Measurements from ENCODE around the gene TCEANC2. TPM values are rescaled to one million over a fixed set of nuclear protein-coding genes. Genes with fewer than 3 reads are reported as not detected.

The TCEANC2 gene
- total and polyA plus RNA-seq, 7 experiments from 2014 or later = 6.3 to 15.1 (median 9.3) TPM

DNA sequence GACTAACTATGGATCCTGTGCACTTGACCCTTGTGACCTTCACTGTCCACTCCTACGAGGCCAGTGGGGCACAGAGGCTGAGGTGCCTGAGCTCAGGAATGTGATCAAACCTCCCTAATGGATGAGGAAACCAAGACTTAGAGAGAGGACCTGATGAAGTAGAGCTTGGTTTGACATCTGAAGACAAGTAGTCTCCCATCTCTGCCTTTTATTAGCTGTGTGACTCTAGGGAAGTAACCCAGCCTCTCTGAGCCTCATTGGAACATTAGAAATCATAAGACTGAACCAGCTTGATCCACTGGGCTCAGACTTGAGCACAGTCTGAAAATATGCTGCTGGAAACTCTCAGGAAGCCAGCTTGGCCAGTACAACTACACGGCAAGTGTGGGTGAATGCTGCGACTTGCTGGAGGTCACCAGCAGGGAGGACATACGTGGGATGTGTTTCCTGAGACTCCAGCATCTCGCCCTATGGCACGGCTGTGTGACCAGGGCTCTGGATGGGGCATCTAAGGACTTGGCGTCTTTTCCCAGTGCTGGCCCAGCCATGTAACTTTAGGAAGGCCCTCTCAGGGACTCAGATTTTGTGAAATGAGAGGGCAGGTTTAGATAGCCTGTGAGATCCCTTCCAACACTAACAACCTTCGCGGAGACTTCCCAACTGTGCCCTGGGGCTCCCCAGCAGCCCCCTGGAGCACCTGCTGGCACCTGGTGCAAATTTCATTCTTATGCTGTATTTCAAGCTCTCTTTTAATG is 88.9 kb downstream of the TCEANC2 start:
- H3K4me1 ChIP-seq (ENCODE audit: control insufficient read depth in 2 of 2, insufficient read depth in 2 of 2, low read length in 2 of 2) = no peaks in the 10 kb centered on the region
- Mint-ChIP-seq H3K36me3 (no peaks in the 10 kb centered on the region), H3K27me3 (no peaks in the 10 kb centered on the region), H3K4me3 (no peak overlapping the region), H3K27ac (no peak overlapping the region), H3K9me3 (no peaks in the 10 kb centered on the region), H3K4me1 (no peaks in the 10 kb centered on the region)
- POLR2A ChIA-PET = no interaction called here
- H3K27me3 ChIP-seq (ENCODE audit: control insufficient read depth in 2 of 2, insufficient read depth in 2 of 2, low read length in 2 of 2) = no peaks in the 10 kb centered on the region
- no peak overlapping the region for H3K4me3 ChIP-seq (ENCODE audit: low read length)
- intact Hi-C loops (cut with micrococcal nuclease) = no loop called here
- no peaks in the 10 kb centered on the region for H3K9me3 ChIP-seq (ENCODE audit: control insufficient read depth in 2 of 3, low read length in 3 of 3)
- DNase-seq = no peak
- no peak for ATAC-seq
- CTCF ChIA-PET = interaction anchor here (0.7 kb wide), 1 partner anchor 18 kb away, joined by 3 read pairs; no protein-coding TSS in a partner anchor
- H3K27ac ChIP-seq (ENCODE audit: low read depth, low read length) = no peak overlapping the region
- no peaks in the 10 kb centered on the region for H3K36me3 ChIP-seq (ENCODE audit: control insufficient read depth in 2 of 3, insufficient read depth in 3 of 3, low read length in 3 of 3)

DNA sequence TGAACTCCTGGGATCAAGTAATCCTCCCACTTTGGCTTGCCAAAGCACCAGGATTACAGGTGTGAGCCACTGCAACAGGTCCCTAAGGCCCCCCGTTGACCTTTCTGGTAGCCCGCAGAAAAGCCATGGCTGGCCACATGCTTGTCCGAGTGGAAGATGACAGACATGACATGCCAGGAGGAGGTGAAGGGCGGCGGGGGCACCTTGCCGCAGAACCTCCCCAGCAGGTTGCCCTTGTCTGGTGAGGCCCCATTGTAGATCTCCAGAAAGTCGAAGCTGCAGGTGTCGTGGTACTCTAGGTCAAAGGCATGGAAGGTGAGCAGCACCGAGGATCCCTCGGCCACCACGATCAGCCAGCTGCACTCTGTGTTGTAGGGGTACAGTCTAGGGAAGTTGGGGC is 91.0 kb downstream of the TCEANC2 start:
- Mint-ChIP-seq H3K4me1 (no peaks in the 10 kb centered on the region), H3K9me3 (no peaks in the 10 kb centered on the region), H3K4me3 (no peak overlapping the region), H3K27me3 (no peaks in the 10 kb centered on the region), H3K36me3 (no peaks in the 10 kb centered on the region), H3K27ac (no peak overlapping the region)
- no peaks in the 10 kb centered on the region for H3K9me3 ChIP-seq (ENCODE audit: control insufficient read depth in 2 of 3, low read length in 3 of 3)
- H3K36me3 ChIP-seq (ENCODE audit: control insufficient read depth in 2 of 3, insufficient read depth in 3 of 3, low read length in 3 of 3) = no peaks in the 10 kb centered on the region
- H3K4me3 ChIP-seq (ENCODE audit: low read length) = no peak overlapping the region
- no peaks in the 10 kb centered on the region for H3K4me1 ChIP-seq (ENCODE audit: control insufficient read depth in 2 of 2, insufficient read depth in 2 of 2, low read length in 2 of 2)
- DNase-seq (no peak), ATAC-seq (no peak)
- CTCF ChIA-PET = no interaction called here
- no peak overlapping the region for H3K27ac ChIP-seq (ENCODE audit: low read depth, low read length)
- no peaks in the 10 kb centered on the region for H3K27me3 ChIP-seq (ENCODE audit: control insufficient read depth in 2 of 2, insufficient read depth in 2 of 2, low read length in 2 of 2)
- POLR2A ChIA-PET = interaction anchor here (0.6 kb wide), 1 partner anchor 29 kb away, joined by 3 read pairs; no protein-coding TSS in a partner anchor
- intact Hi-C loops (cut with micrococcal nuclease) = no loop called here

DNA sequence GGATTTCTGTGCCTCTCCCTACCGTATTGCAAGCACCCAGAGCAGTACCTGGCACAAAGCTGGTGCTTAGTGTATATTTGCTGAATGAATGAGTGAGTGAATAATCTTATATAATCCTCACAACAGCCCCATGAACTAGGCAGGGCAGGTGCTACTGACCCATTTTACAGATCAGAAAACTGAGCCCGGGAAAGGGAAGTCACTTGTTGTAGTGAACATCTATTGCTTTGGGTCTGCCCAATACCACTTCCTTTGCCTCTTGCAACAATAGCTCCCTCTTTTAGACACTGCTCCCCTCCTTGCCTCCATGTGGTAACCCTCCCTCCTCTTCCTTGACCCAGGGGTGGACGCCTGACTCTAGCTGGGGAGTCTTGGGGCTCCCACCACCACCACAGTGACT is 96.3 kb downstream of the TCEANC2 start:
- POLR2A ChIA-PET = no interaction called here

DNA sequence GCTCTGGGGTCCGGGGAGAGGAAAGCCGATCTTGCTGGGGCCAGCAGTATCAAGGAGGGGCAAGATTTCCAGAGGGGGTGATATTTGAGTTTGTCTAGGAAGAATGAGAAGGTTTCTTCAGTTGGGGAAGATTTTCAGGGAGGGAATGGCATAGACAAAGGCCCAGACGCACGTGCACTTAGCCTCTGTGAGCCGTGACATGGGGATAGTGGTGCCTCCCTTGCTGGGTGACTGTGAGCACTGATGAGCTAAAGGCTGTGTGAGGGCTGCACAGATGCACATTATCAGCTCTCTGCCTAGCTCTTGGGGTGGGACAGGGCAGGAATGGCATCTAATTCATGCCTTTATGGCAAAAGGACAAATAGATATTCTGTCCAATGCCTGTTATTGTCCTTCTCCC is 97.6 kb downstream of the TCEANC2 start:
- no peak overlapping the region for H3K27ac Mint-ChIP-seq
- POLR2A ChIA-PET = no interaction called here
- H3K4me1 ChIP-seq (ENCODE audit: control insufficient read depth in 2 of 2, insufficient read depth in 2 of 2, low read length in 2 of 2) = no peaks in the 10 kb centered on the region
- peaks cover 0 to 2% (median 0%) of the 10 kb centered on the region in 11 donors for H3K9me3 Mint-ChIP-seq
- intact Hi-C loops (cut with micrococcal nuclease) = no loop called here
- CTCF ChIA-PET = no interaction called here
- no peaks in the 10 kb centered on the region for H3K27me3 Mint-ChIP-seq
- H3K36me3 Mint-ChIP-seq = no peaks in the 10 kb centered on the region
- no peaks in the 10 kb centered on the region for H3K9me3 ChIP-seq (ENCODE audit: control insufficient read depth in 2 of 3, low read length in 3 of 3)
- no peak overlapping the region for H3K4me3 Mint-ChIP-seq
- peaks cover 0 to 4% (median 0%) of the 10 kb centered on the region in 7 donors for H3K4me1 Mint-ChIP-seq
- no peaks in the 10 kb centered on the region for H3K36me3 ChIP-seq (ENCODE audit: control insufficient read depth in 2 of 3, insufficient read depth in 3 of 3, low read length in 3 of 3)
- H3K27ac ChIP-seq (ENCODE audit: low read depth, low read length) = no peak overlapping the region
- no peak overlapping the region for H3K4me3 ChIP-seq (ENCODE audit: low read length)
- no peak for ATAC-seq
- DNase-seq = no peak
- no peaks in the 10 kb centered on the region for H3K27me3 ChIP-seq (ENCODE audit: control insufficient read depth in 2 of 2, insufficient read depth in 2 of 2, low read length in 2 of 2)

More for the DNA sequence above, 96.3 kb downstream of the TCEANC2 start:
- Histone ChIP-seq H3K27me3 (ENCODE audit: control insufficient read depth in 2 of 2, insufficient read depth in 2 of 2, low read length in 2 of 2) (no peaks in the 10 kb centered on the region), H3K9me3 (ENCODE audit: control insufficient read depth in 2 of 3, low read length in 3 of 3) (no peaks in the 10 kb centered on the region), H3K36me3 (ENCODE audit: control insufficient read depth in 2 of 3, insufficient read depth in 3 of 3, low read length in 3 of 3) (no peaks in the 10 kb centered on the region), H3K27ac (ENCODE audit: low read depth, low read length) (no peak overlapping the region), H3K4me1 (ENCODE audit: control insufficient read depth in 2 of 2, insufficient read depth in 2 of 2, low read length in 2 of 2) (no peaks in the 10 kb centered on the region), H3K4me3 (ENCODE audit: low read length) (no peak overlapping the region)
- H3K4me3 Mint-ChIP-seq = no peak overlapping the region
- H3K4me1 Mint-ChIP-seq = peaks cover 0 to 4% (median 0%) of the 10 kb centered on the region in 7 donors
- CTCF ChIA-PET = no interaction called here
- H3K9me3 Mint-ChIP-seq = peaks cover 0 to 2% (median 0%) of the 10 kb centered on the region in 11 donors
- no peaks in the 10 kb centered on the region for H3K27me3 Mint-ChIP-seq
- intact Hi-C loops (cut with micrococcal nuclease) = no loop called here
- no peaks in the 10 kb centered on the region for H3K36me3 Mint-ChIP-seq
- ATAC-seq (no peak), DNase-seq (no peak)
- H3K27ac Mint-ChIP-seq = no peak overlapping the region

DNA sequence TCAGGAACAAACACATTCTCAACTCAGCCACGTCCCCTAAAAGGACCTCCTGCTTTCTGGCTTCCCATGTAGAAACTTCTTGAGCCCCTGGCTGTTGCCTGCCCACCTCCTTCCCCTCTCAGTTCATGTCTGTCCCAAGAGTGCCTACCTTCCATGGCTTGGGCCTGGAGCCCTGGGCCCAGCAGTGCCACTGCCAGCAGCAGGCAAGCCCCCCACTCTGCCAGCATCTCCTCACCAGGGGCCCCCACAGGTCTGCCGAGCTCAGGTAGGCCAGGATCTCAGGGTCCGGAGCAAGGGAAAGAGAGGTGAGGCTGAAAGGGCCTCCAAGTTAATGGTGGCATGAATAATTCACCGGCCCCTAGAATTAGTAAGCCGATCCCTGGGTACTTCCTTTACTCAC is 99.3 kb downstream of the TCEANC2 start, which contains the start of gene CDCP2:
CDCP2 (minus strand) TSS at position 305 of the 400 bp plus-strand sequence; CDS start at position 227, 78 bp downstream.
- H3K4me1 Mint-ChIP-seq = peaks cover 0 to 4% (median 0%) of the 10 kb centered on the region in 7 donors
- no peaks in the 10 kb centered on the region for H3K27me3 Mint-ChIP-seq
- POLR2A ChIA-PET = no interaction called here
- peaks cover 0 to 3% (median 0%) of the 10 kb centered on the region in 11 donors for H3K9me3 Mint-ChIP-seq
- CTCF ChIA-PET = no interaction called here
- Histone ChIP-seq H3K4me3 (ENCODE audit: low read length) (no peak within 1 kb of the TSS), H3K36me3 (ENCODE audit: control insufficient read depth in 2 of 3, insufficient read depth in 3 of 3, low read length in 3 of 3) (no peaks in the 10 kb centered on the region), H3K27ac (ENCODE audit: low read depth, low read length) (no peak within 1 kb of the TSS), H3K27me3 (ENCODE audit: control insufficient read depth in 2 of 2, insufficient read depth in 2 of 2, low read length in 2 of 2) (no peaks in the 10 kb centered on the region), H3K4me1 (ENCODE audit: control insufficient read depth in 2 of 2, insufficient read depth in 2 of 2, low read length in 2 of 2) (no peaks in the 10 kb centered on the region), H3K9me3 (ENCODE audit: control insufficient read depth in 2 of 3, low read length in 3 of 3) (no peaks in the 10 kb centered on the region)
- peak within 1 kb of the TSS in 1 of 9 donors; percentile 45 for H3K27ac Mint-ChIP-seq
- DNase-seq (no peak), ATAC-seq (no peak)
- no peak within 1 kb of the TSS for H3K4me3 Mint-ChIP-seq
- intact Hi-C loops (cut with micrococcal nuclease) = no loop called here
- H3K36me3 Mint-ChIP-seq = no peaks in the 10 kb centered on the region

DNA sequence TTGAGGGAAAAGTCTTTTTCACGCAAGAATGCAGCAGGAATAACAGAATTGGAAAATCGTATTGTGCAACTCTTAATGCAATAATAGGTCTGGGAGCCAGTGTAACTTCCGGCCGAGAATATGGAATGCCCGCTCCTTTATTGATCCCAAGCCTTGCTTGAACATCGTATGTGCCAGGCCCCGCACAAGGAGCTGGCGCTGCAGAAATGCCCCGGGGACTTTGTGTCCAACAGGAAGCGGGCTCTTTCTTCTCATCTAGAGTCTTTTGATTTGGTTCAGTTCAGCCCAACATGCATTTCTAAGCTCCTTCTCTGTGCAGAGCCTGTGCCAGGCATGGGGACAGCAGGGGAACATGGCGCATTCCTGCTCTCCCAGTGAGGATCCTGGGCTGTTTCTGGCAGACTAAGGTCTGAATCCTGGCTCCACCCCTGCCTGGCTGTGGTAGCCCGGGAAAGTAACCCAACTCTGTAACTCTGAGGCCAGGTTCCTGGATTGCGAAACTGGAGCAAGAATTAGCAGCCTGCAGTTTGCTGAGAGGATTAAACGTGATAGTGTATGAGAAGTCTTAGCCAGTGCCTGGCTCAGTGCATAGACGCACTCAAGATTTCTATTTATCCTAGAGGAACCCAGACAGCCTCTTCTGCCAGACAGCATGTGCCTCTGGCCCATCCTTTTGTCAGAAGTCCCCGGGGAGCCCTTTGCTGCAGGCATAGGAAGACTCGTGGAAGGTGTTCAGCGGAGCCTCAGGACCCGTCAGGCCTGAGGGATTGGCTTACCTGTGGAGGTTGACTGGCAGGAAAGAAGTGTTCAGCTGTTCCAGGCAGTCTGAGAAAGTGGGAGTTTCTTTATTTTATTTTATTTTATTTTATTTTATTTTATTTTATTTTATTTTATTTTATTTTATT is 100.4 kb downstream of the TCEANC2 start:
- H3K9me3 Mint-ChIP-seq = peaks cover 0 to 3% (median 0%) of the 10 kb centered on the region in 11 donors
- ATAC-seq (no peak), DNase-seq (no peak)
- H3K4me3 ChIP-seq (ENCODE audit: low read length) = no peak overlapping the region
- H3K27ac Mint-ChIP-seq = peak overlapping the region in 1 of 9 donors; percentile 45
- no peaks in the 10 kb centered on the region for H3K4me1 ChIP-seq (ENCODE audit: control insufficient read depth in 2 of 2, insufficient read depth in 2 of 2, low read length in 2 of 2)
- H3K27ac ChIP-seq (ENCODE audit: low read depth, low read length) = no peak overlapping the region
- POLR2A ChIA-PET = no interaction called here
- H3K4me1 Mint-ChIP-seq = peaks cover 0 to 4% (median 0%) of the 10 kb centered on the region in 7 donors
- no peaks in the 10 kb centered on the region for H3K36me3 Mint-ChIP-seq
- no peaks in the 10 kb centered on the region for H3K9me3 ChIP-seq (ENCODE audit: control insufficient read depth in 2 of 3, low read length in 3 of 3)
- H3K27me3 Mint-ChIP-seq = no peaks in the 10 kb centered on the region
- CTCF ChIA-PET = no interaction called here
- intact Hi-C loops (cut with micrococcal nuclease) = no loop called here
- H3K4me3 Mint-ChIP-seq = no peak overlapping the region
- no peaks in the 10 kb centered on the region for H3K27me3 ChIP-seq (ENCODE audit: control insufficient read depth in 2 of 2, insufficient read depth in 2 of 2, low read length in 2 of 2)
- H3K36me3 ChIP-seq (ENCODE audit: control insufficient read depth in 2 of 3, insufficient read depth in 3 of 3, low read length in 3 of 3) = no peaks in the 10 kb centered on the region

Data from naive thymus-derived CD4-positive, alpha-beta T cell (primary cell).